GM23248 (cell line): Measurements from ENCODE around the gene POC5.

Source experiments
- EZH2 ChIP-seq: fragments of 200-600 bp; sonication (generic); IDR thresholded peaks from 2 replicates; pipeline ENCODE4 v1.6.1; 2018; ENCODE audit warnings: antibody characterized with exemption, mild to moderate bottlenecking; ENCODE audit not compliant: insufficient read depth, poor library complexity, severe bottlenecking
- EZH2phosphoT487 ChIP-seq: fragments of 200-600 bp; sonication (generic); IDR thresholded peaks from 2 replicates; pipeline ENCODE4 v1.6.1; 2018; ENCODE audit warnings: antibody characterized with exemption, moderate library complexity, mild to moderate bottlenecking, low read depth; ENCODE audit not compliant: insufficient read depth

DNA sequence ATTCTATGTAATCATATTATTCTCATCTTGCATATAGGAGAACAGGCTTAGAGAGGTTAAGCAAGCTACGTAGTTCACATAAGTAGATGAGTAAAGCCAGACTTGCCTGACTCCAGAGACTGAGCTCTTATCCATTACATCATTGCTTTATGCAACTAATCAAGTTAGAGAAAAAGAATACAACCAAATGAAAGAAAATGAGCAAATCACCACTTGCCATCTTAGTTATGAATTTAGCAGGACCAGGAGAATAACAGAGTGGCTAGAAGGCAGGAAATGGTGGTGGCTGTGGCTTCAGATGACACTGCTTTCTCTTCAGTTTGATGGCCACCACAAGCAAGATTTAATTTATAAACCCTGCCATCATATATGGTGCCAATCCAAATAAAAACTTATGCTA, 26.6 kb downstream of the POC5 start:
- no peak for TF ChIP-seq EZH2phosphoT487
- TF ChIP-seq EZH2, result no peak
